DMS 273 (cell line): Measurements from ENCODE around the gene GRB10.

Experiments
- DNase-seq: peaks from one replicate; lab custom pipeline; 2025; ENCODE audit not compliant: unreplicated experiment; lab: John Stamatoyannopoulos, UW

GRB10 gene

GRCh38 chr7:50803359-50804337 is 21.0 kb upstream of the GRB10 start:
- no peak for DNase-seq

- no peak for DNase-seq
Measured at GRCh38 chr7:50801907-50802306, 19.2 kb upstream of the GRB10 start.

- no peak for DNase-seq
Measured at GRCh38 chr7:50799873-50800272, 17.2 kb upstream of the GRB10 start.

GRCh38 chr7:50798126-50798525 is 15.4 kb upstream of the GRB10 start:
- no peak for DNase-seq

DNA sequence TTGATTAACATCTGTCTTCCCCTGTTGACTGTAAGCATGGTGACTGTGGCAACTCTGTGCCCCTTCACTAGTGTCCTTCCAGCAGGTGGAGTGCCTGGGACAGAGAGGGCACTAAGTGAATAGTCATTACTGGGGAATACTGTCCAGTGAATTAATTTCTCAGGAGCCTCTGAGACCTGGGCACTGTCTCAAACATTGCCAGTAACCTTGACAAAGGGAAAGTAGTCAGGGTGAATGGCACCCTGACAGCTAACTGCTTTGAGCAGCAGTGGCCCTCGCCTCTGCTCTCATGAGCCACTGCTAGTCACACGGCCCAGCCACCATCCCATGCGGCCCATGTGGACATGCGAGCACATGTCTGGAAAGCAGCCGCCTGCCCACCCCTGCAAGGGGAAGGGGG is 13.1 kb upstream of the GRB10 start:
- peak; percentile 58 for DNase-seq

- DNase-seq, result peak; percentile 82
Measured at GRCh38 chr7:50795253-50795652, 12.6 kb upstream of the GRB10 start.

DNA sequence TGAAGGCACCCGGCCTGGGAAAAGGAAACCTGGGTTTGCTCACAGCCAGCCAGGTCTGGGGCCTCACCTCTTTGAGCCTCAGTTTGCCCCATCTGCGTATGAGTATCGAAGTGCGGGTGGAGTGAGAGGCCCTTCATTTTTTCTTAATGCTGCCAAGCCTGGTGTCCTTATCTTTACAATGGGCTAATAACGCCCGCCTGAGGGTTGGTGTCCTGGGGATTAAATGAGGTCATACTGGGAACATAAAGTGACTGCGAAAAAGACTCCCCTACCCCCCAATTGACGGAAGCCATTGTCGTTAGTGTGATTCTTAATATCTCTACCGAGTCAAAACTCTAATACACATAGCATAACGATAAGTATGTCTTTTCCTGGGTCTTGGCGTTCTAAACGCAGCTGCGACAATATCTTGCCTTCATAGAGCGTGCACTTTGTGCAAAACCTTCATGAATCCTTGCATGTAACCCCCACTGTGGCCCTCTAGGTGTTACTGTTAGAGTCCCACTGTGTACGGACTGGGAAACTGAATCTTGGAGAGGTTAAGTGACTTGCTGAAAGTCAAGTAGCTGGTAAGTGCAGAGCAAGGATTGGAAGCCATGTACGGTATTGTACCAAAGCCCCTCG is 11.4 kb upstream of the GRB10 start:
- no peak for DNase-seq

DNA sequence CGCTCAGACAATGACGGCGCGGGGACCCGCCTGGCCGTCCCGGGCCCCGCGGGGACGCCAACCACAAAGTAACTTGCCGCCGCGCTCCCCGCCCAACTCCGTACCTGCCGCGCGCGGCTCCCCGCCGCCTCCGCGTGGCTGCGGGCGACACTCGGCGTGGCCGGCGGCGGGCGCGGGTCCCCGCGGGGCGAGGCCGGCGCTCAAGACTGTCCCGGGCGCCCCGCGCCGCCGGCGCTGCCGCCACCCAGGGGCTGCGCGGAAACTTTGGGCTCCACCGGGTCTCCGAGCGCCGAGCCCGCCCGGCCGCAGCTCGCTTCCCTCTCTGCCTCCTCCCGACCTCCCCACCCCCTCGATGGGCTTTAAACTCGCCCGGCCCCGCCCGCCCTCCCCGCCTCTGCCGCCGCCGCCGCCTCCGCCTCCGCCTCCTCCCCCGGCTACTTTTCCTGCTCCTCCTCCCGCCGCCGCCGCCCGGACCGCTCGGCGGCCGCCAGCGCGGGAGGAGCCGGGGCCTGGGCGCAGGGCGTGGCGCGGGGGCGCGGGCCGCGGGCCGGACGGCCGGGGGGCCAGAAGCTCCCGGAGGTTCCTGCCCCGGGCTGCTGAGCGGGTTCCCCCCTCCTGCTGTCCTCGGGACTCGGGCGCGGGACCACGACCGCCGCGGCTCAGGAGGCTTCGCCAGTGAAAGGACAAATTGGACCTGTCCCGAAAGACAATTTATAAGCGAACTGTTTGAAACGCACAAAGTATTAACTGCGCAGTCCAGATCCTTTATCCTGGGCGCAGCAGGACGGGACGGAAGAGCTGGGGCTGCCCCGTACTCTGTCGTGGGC is 10.6 kb upstream of the GRB10 start:
- peak; percentile 91 for DNase-seq

DNA sequence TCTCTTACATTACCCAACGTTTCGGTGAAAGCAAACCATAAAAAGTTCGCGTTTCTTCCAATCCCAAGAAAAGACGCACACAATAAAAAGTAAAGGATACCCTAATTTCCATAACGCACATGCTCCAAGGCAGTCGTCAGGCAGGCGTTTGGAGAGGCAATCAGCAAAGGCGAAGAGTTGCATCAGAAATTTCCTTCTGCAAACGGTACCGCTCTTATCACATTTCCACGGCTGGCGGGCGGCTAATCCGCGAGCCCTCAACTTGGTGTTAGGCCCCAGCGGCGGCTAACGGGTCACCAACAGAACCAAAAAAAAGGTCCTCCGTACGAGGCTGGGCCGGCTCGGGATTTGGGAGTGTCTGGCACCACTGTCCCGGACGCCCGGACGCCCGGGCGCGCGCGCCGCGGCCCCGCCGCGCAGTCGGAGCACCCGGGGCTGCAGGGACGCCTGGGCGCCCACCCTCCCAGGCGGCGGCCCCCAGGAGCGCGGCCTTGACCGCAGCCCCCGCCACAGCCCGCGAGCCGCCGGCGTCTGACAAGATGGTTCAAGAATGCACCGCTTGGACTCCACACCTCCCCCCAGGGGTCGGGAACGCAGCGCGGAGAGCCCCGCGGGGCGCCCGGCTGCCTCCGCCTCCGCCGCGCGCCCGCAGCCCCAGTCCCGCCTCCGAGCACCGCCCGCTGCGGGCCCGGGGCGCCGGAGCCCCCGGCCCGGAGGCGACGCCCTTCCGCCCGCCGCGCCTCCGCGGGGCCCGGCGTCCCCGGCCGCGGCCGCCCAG is 9.8 kb upstream of the GRB10 start:
- DNase-seq, result peak; percentile 85

DNA sequence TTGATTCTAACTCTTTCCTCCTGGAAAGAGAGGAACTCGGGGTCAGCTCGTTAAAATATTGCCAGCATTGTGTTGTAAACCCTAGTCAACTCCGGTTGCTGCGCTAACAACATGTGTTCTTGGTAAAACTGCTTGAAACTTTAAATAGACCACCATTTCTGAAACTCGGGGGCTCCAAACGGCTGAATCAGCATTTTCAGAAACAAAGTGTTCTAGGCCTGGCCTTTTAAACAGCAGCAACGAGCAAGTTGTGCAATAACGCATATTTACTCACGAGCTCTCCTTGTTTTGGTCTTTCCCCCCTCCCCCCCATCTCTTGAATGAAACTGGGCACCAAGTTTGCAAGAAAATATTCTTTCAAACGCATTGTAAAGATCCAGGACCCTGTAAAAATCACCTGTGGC is 9.2 kb upstream of the GRB10 start:
- peak; percentile 77 for DNase-seq

GRCh38 chr7:50791363-50791937 is 8.8 kb upstream of the GRB10 start:
- peak; percentile 47 for DNase-seq

DNA sequence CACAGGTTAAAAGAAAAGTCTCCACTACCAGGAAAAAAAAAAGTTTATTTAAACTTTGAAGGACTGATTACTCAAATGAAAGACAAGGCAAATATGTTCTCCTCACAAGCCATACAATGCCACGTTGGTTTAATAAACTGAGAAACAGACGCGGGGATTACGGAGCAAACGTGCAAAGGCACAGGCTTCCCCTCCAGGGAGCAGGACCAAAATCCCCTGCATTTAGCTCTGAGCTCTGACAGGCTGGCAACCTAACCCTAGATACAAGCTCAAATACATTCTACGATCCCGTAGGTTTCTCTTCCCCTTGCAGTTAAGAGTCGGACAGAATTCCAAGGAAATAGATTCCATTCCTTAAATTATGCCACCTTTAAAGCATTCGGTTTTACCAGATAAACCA is 7.7 kb upstream of the GRB10 start:
- DNase-seq, result no peak

- peak; percentile 28 for DNase-seq
Measured at GRCh38 chr7:50788382-50788781, 5.7 kb upstream of the GRB10 start.

DNA sequence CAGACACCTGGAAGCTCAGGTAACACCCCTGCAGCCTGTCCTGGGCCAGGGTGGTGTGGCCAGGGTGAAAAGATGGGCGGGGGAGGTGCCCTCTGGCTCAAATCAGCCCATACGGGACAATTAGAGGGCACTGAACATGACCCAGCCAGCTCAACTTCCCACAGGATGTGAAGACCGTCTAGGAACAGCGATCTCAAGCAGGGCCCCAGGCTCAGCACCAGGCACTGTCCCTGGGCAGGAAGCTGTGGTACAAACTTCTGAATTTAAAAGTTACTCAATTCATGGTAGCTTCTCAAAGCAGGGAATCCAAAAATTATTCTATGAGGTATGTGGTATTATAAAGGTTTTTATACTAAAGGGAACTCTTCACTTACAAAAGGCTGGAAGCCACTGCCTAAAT is 5.1 kb upstream of the GRB10 start:
- DNase-seq, result no peak

DNA sequence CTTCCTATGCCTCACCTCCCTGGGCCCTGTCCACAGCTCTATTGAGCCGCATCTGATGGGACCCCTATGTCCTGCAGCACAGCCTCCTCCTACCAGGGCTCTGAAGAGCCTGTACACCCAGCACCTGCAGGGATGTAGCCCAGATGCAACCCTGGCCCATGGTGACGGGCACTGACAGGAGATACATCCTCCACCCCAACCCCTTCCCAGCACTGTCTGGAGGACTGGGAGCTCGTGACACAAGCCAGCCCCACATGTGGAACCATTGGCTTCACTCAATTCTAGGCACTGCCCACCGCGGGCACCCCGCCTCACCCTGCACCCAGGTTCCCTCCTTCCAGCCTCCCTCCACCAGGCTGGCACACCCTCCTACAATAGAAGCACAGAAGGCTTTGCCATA is 2.6 kb upstream of the GRB10 start:
- DNase-seq, result no peak

DNA sequence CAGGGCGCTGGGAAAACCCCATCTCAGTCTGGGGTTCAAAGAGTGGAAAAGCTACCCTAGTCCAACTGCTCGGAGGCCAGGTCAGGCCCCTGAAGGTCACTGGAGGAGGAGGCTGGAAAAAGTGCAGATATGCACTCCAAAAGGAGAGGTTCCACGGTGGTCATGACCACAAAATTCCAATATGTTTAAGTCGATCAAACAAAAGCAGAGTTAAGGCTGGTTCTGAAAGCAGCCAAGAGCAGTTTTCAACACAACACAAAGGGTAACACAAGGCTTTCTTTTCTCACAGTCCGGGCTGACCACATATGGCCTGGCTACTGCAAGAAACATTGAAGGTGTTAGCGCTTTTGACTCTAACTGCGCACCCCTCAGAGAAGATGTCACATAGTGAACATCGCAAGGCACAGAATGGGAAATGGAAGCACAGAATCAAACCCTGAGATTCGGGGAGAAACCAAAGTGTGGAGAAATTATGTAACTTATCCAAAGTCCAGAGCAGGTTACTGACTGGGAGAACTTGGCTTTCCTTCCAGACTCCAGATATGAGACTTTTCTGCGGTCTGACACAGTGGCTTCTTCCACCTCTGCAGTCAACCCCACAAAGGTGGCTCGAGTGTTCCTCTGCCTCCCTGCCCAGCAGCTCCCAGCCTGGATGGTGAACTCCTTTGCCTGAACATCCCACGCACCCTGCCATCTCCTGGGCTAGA is 1.3 kb upstream of the GRB10 start:
- no peak for DNase-seq

DNA sequence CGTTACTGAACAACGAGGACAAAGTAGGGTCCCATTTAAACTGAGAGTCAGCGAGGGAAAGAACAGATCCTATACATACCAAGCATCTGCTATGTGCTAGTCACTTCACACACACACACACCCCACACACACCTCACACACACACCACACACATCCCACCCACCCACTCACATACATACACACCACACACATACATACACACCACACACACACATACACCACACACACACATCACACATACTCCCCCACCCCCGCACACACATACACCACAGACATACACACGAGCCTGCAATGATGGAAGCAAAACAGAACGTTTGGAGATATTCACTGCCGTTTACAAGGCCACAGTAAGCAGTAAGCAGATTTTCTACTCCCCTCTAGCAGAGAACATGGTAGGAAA is 607 bp upstream of the GRB10 start:
- peak; percentile 40 for DNase-seq

- peak; percentile 30 for DNase-seq
Measured at GRCh38 chr7:50781381-50782293, 1.1 kb downstream of the GRB10 start.

GRCh38 chr7:50780436-50780835 is 2.3 kb downstream of the GRB10 start:
- DNase-seq, result no peak
